Stimulated activated naive CD4-positive, alpha-beta T cell (primary cell): ENCODE data around the gene ULK1.

Source experiments
- DNase-seq, 6 experiments: peaks; one replicate each; lab custom pipeline; 2025; lab: John Stamatoyannopoulos, UW

Gene ULK1

GRCh38 chr12:131920157-131920508 lies 25.7 kb downstream of the ULK1 start:
- no peak for DNase-seq

- DNase-seq = no peak
These were observed 26.7 kb downstream of the ULK1 start for GRCh38 chr12:131920902-131921840.

DNA sequence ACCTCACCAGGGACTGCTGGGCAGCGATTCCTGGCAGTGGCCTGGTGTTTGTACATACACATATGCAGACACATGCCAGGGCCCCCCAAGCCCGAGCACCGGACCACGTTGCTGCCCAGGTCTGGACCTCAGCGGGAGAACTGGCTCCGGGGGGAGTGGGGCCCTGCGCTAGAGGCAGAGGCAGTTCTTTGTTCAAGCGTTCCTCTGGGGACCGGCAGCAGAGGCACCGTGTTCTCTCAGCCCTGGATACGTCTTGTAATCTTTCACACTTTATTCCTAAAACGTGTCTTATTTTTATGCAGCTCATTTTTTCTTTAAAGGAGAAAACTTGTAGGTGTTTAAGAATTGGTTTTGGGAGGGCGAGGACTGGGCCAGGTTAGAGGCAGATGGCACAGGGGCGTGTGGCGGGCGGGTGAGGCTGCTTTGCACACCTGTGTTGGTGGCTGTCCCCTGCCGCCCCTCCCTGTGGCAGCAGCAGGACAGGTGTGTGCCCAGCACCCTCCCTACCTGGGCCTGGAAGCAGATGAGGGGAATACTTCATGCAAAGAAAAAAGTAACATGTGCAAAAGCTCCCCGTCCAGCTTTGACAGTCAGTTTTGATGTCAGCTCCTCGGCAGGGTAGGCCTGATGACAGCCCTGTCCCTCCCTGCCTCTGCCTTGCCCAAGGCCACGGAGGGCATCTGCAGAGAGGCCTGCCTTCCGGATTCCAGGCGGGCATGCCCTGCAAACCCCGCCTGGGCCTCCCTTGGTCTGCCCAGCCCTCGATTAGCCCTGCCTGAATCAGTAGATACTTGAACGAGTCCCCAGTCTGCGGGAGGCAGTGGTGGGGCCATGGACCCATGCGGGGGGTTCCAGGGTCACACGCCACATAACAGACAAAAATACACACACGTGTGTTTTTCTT lies 27.7 kb downstream of the ULK1 start:
- no peak for DNase-seq

DNA sequence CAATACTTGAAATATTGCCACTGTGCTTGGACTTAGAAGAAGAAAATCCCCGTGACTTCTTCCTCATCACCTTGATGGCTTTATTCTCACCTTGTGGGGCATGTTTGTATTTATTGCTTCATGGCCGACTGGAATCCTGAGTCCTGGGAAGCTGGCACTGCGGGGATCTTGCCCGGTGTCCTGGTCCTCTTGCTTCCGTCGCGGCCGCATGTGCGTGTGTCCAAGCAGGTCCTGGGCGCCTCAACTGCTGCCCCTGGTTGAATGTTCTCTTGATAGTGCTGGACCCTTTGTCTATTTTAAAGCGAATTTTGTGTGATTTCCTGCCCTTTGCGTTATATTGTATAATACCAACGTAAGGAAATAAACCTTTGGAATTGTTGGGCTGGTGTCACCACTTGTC lies 28.4 kb downstream of the ULK1 start:
- DNase-seq = no peak

DNA sequence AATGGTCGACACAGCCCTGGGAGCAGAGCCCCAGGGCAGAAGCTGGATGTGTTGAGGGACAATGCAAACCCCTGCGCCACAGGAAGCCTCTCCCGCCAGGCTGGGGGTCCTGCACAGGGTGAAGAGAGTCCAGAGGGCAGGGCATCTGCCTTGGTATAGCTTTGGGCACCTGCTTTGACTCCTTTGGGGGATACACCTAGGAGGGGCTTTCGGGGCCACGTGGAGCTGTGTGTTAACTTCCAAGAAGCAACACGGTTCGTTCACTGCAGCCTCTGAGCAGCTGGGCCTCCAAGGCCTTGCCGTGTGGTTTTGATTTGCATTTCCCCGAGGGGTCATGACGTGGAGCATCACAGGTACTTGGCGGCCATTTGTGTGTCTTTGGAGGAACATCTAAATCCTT lies 28.8 kb downstream of the ULK1 start:
- DNase-seq = no peak

DNA sequence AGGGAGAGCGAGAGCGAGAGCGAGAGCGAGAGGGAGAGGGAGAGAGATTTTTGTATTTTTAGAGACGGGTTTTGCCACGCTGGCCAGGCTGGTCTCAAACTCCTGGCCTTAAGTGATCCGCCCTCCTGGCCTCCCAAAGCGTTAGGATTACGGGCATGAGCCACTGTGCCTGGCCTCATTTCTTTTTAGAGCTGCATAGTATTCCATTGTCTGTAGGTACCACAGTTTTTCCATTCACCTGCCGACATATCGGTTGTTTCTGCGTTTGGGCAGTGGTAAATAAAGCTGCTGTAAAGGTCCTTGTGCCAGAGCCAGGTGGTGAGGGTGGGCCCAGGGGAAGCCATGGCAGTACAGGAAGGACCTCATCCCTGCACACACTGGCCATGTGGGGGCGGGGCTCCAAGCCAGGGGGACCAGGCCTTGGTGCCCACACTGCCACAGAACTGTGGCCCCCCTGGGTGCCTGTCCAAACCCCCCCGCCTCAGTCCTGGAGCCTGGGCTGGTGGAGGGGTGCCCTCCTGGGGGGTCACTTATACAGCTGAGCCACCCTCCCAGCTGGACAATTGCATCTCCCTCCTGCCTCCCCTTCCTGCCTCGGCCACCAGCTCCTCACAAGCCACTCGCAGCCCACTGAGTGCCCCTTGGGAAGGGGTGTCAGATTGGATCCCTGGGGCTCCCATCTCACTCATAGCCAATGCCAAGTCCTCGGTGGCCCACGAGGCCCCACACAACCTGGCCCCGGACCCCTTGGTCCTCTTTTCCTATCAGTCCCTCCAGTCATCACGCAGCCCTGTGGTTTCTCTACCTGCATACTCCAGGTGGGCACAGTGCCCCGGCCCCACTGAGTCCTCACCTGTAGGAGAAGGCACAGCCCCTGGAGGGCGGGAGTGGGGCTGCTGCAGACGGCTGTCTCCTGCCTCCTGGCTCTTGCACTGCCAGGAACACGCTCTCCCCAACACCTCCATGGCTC lies 33.0 kb downstream of the ULK1 start:
- no peak for DNase-seq

DNA sequence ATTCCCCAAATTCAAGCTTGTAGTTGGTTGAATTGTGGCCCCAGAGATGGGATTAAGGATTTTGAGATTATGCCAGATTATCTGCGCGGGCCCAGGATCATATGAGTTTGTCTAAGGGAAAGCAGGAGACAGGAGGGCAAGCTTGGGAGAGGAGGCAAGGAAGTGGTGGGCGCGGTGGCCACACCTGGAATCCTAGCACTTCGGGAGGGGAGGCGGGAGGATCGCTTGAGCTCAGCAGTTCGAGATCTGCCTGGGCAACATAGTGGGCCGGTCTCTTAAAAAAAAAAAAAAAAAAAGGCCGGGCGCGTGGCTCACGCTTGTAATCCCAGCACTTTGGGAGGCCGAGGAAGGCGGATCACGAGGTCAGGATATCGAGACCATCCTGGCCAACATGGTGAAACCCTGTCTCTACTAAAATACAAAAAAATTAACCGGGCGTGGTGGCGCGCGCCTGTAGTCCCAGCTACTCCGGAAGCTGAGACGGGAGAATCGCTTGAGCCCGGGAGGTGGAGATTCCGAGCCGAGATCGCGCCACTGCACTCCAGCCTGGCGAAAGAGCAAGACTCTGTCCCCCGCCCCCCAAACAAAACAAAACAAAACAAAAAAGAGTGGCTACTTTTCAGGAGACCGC lies 33.8 kb downstream of the ULK1 start:
- DNase-seq = peak in 2 of 6 experiments; percentile 36 to 51

DNA sequence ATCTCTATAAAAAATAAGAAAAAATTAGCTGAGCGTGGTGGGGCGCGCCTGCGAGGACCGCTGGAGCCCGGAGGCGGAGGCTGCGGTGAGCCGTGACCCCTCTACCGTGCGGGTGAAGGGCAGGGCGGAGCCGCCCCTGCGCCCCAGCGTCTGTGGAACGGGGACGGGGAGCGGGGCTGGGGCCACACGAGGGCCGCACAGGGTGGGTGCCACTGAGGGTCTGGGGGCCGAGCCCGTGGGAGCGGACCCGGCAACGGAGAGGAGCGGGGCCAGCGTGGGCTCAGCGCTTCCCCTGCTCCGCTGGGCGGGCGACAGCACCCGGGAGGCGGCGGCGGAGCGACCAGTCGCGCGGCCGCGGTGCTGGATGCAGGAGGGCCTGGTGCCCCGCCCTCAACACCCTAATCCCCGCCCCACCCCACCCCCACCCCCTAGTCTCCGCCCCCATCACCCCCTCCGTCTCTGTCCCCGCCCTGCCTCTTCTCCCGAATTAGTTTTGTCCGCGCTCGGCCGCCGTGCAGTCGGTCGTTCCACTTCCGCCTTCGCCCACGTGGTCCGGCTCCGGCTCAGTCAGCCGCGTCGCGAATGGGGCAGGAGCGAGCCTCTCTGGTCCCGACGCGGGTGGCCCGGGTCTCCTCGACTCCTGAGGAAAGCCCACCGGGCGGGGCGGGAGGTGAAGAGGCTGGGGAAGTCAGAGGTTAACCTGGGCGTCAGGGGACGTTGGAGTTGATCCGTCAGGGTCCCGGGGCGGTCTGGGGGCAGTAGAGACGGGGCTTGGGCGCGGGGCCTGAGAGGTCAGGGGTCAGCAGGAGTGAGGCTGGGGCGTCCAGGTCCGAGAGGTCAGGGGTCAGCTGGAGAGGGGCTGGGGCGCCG lies 34.5 kb downstream of the ULK1 start, which contains the start of gene PUS1:
TSS of gene PUS1 (plus strand) at position 566 of the 870 bp plus-strand sequence. CDS start 447 bp downstream, outside the sequence.
- peak; percentile 88 to 94 (median 91) for DNase-seq

GRCh38 chr12:131929581-131930456 lies 35.4 kb downstream of the ULK1 start:
- peak in 4 of 6 experiments; percentile 10 to 52 (median 26) for DNase-seq

- DNase-seq = no peak
These were observed 36.1 kb downstream of the ULK1 start for GRCh38 chr12:131930510-131930909.

DNA sequence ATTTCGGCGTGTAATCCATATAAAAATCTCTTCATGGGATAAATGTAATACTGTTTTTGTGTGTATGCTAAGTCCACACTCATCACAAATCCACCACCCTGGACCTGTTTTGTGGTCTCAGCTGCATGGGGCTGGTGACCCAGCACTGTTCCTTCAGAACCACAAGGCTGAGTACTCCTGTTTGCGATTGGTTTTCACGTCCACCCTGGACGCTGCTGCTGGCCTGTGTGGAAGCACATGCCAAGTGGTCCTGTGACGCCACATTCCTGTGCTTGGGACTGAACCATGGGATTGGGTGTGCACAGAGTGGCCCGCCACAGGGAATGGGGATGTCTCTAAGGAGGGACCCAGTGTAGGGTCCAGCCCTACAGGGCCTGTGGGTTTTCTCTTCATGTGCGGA lies 39.0 kb downstream of the ULK1 start:
- DNase-seq = no peak

DNA sequence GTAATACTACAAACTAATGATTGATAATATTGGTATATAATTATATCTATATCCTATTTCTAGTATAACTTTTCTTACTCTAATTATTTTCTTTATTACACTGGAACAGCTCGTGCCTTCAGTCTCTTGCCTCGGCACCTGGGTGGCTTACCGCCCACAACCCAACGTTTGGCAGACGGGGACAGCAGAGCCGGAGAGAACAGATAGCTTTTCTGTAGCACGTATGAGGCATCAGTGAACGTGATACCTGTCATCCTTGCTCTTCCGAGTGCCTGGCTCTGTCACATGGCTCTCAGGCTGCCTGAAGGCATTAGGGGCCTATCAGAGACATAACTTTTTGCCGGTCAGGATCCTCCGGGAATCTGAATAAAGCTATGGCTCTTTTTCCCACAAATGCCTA lies 40.1 kb downstream of the ULK1 start:
- DNase-seq = no peak

DNA sequence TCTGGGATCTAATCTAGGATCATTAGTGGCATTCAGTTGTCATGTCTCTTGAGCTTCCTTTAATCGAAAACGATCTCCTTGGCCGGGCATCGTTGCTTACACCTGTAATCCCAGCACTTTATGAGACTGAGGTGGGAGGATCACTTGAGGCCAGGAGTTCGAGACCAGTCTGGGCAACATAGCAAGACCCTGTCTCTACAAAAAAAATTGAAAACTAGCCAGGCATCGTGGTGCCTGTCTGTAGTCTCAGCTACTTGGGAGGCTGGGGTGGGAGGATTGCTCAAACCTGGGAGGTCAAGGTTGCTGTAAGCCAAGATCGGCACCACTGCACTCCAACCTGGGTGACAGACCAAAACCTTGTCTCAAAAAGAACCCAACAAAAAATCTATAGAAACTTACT lies 43.7 kb downstream of the ULK1 start:
- DNase-seq = no peak

- DNase-seq = no peak
These were observed 44.6 kb downstream of the ULK1 start for GRCh38 chr12:131939007-131939406.

GRCh38 chr12:131940141-131940547 lies 45.7 kb downstream of the ULK1 start:
- DNase-seq = no peak

DNA sequence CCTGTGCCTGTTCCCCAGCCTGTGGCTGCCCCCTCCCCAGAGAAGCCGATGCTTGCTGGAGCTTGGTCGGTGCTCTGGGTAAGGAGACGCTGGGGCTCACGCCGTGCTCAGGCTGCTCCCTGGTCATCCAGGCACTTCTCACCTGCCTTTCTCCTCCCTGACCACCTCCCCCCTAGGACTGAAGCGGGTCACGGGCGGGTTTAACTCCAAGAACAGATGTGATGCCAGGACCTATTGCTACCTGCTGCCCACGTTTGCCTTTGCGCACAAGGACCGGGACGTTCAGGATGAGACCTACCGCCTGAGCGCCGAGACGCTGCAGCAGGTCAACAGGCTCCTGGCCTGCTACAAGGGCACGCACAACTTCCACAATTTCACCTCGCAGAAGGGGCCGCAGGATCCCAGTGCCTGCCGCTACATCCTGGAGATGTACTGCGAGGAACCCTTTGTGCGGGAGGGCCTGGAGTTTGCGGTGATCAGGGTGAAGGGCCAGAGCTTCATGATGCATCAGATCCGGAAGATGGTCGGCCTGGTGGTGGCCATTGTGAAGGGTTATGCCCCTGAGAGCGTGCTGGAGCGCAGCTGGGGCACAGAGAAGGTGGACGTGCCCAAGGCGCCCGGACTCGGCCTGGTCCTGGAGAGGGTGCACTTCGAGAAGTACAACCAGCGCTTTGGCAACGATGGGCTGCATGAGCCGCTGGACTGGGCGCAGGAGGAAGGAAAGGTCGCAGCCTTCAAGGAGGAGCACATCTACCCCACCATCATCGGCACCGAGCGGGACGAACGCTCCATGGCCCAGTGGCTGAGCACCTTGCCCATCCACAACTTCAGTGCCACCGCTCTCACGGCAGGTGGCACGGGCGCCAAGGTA lies 46.9 kb downstream of the ULK1 start:
- no peak for DNase-seq

- no peak for DNase-seq
These were observed 47.5 kb downstream of the ULK1 start for GRCh38 chr12:131941987-131942341.

GRCh38 chr12:131942671-131943070 lies 48.2 kb downstream of the ULK1 start:
- no peak for DNase-seq
